Measurements from ENCODE around the gene BAIAP2.

BAIAP2 gene, protein sequence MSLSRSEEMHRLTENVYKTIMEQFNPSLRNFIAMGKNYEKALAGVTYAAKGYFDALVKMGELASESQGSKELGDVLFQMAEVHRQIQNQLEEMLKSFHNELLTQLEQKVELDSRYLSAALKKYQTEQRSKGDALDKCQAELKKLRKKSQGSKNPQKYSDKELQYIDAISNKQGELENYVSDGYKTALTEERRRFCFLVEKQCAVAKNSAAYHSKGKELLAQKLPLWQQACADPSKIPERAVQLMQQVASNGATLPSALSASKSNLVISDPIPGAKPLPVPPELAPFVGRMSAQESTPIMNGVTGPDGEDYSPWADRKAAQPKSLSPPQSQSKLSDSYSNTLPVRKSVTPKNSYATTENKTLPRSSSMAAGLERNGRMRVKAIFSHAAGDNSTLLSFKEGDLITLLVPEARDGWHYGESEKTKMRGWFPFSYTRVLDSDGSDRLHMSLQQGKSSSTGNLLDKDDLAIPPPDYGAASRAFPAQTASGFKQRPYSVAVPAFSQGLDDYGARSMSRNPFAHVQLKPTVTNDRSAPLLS

DNA sequence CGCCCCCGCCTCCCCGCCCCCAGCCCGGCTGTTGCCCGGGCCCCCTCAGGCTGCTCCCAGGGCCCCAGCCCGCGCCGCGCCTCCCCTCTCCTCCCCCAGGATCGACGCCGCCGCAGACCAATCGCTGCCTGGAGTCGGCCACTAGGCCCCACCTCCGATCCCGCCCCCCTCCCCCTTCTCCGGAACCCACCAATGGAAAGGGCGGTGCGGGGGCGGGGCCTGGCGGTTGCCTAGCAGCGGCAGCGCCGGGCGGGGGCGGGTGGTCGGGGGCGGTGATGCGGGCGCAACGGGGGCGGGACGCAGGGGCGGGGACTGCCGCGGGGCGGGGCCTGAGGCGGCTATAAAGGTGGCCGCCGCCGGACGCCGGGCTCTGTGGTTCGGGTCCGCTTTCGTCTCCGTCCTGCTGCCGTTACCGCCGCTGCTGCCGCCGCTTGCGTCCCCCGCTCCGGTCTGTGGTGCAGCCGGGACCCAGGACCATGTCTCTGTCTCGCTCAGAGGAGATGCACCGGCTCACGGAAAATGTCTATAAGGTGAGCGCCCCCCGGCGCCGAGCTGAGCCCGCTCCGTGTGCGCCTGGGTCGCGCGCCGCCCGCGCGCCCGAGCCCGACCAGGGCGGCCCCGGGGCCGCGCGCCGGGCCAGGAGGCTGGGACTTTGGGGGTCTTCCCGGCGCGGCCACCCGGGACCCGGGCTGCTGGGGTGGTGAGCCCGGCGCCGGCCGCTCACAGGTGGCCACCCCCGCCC is at the start of gene BAIAP2:
BAIAP2 (plus strand) TSS at position 373 of the 742 bp plus-strand sequence; CDS start at position 477, 104 bp downstream.
- peak; percentile 75 for DNase-seq

DNA sequence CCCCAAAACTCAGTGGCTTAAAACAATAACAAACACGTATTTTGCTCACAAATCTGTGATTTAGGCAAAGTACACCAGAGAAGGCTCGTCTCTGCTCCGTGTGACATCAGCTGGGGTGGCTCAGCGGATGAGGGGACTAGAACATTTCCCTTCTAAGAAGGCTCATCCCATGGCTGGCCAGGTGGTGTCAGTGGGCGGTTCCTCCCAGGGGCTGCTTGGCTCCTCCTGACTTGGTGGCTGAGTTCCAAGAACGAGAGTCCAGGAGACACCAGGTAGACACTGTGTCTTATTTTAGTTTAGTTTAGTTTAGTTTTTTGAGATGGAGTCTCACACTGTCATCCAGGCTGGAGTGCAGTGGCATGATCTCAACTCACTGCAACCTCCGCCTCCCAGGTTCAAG is 48.9 kb upstream of the BAIAP2 start:
- DNase-seq = no peak

DNA sequence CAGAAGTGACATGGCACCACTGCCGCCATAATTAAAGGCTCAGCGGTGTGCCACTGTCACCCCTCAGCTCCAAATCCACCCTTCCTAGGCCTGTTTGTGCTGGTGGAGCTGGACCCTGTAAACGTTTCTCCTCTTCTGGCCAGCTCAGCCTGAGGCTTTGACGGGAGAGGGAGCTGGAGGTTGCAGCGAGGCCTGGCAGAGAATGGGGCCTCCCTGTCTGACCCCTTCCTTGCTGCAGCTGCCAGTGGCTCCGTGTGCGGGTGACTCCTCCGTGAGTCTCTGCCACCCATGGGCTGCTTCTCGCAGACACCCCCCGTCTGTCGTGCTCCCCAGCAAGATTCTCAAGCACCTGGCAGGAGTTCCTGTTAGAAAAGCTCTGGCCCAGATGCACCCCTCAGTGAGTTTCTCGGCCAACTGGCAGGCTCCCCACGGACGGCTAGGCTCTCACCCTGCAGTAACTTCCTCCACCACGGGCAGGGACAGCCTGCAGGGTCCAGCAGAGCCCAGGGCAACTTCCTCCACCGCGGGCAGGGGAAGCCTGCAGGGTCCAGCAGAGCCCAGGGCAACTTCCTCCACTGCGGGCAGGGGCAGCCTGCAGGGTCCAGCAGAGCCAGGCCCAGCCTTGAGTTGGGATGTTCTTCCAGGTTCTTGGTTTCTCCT is 48.0 kb upstream of the BAIAP2 start:
- DNase-seq = no peak

DNA sequence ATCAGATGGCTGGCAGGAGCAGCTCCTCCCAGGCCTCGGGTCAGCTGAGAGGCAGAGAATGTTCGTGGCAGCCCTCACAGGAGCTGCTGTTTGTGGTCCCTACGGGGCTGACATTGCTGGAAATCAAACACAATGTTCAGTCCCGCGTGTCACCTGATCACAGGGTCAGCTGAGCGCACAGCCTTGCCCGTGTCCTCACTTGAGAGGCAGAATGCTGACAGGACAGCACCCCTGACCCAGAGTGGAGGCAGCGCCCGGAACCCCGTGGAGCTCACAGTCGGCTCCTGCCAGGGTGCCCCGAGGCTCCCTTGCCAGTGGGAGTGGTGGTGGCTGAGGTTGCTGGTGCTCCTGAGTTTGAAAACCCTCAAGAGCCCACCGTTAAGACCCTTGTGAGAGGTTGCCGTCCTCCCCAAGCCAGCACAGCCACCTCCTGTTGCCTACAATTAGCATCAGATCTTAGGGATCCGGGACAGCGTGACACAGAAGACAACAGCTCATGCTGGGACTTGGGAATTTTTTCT is 47.0 kb upstream of the BAIAP2 start:
- DNase-seq = no peak

DNA sequence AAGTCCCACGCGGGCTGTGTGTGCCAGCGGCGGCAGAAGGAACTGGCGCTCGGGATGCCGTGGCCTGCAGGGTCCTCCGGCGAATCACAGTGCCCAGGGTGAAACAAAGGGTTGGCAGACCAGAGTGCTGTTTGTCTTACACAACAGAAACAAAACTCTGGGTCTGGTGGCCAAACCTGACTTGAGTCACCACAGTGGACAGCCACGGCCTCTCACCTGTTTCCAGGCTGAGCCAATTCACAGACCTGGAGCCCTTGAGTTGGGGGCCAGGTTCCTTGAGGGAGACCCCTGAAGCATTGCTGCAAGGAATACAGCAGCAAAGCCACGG is 45.4 kb upstream of the BAIAP2 start:
- DNase-seq = no peak

DNA sequence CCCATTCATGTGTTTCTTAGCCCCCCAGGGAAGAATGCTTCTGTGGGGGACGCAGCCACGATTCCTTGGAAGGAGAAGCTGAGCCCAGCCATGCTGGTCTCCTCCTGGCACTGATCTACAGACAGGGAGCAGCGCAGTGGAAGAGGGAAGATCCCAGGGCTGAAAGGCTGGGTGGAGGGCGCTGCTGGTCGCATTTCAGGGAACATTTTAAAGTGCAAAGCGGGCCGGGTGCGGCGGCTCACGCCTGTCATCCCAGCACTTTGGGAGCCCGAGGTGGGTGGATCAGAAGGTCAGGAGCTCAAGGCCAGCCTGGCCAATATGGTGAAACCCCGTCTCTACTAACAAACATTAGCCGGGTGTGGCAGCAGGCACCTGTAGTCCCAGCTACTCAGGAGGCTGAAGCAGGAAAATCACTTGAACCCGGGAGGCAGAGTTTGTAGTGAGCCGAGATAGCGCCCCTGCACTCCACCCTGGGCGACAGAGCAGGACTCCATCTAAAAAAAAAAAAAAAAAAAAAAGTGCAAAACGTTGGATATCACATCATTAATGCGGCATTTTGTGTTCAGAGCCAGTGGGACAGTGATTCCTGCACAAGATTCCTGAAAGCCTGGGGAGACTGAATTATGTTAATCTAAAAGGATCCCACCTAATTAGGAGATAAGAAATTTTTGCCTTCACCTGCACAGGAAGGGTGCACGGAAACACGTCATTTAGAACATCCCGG is 43.9 kb upstream of the BAIAP2 start:
- DNase-seq = no peak

DNA sequence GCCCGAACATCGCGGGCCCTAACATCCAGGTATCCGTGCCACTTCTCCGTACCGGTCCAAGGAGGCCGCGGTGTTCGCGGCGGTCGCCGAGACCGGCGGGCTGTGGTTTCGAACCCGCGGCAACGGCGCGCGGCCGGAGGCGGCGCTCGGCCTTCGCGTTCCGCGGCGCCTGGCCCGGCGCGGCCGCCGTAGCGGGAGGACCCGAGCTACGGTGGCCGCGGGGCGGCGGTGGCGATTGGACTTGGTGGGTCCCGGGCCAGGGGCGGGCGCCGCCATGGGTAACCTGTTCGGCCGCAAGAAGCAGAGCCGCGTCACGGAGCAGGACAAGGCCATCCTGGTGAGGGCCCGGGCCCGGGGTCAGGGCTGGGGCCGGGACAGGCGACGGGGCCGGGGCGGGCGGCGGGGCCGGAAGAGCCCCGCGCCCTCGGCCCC is 43.3 kb upstream of the BAIAP2 start, which contains the start of gene CHMP6:
CHMP6 (plus strand) TSS at position 197 of the 432 bp plus-strand sequence; CDS start at position 275, 78 bp downstream.
- no peak for DNase-seq

DNA sequence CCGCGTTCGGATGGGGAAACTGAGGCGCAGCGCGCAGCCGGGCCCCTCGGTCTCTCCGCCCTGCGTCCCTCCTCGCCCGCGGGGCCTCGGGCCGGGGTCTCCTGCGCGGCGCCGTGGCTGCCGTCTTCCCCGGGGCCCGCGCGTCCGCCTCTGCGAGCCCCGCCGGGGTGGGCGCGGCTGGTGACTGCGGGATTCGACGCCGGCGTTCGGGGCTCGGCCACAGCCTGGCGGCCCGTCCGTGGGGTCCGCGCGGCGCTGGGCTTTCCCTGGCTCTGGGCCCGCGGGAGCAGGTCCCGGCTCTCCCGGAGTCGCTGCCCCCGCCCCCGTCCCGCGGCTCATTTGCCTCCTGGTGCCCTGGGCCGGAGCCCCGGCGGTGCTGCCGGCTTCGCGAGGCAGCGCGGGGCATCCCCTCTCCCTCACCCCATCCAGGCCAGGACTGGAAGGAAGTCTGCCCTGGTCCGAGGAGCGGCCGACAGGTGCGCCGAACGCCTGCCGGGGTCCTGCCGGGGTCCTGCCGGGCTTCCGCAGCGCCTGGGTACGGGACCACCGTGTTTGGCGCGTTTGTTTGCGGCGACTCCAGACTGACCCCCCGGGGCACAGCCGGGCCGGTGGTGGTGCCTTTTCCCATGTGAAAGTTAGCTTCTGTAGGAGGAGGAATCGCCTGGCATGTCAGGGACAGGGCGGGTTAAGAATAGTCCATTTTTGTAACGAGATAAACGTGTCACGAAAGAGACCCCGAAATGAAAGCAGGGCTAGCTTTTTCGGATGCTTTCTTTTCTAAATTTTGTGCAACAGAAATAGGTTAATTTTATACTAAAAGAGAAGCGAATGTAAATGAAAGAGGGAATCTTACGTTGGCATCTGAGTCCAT is 42.6 kb upstream of the BAIAP2 start:
- no peak for DNase-seq

DNA sequence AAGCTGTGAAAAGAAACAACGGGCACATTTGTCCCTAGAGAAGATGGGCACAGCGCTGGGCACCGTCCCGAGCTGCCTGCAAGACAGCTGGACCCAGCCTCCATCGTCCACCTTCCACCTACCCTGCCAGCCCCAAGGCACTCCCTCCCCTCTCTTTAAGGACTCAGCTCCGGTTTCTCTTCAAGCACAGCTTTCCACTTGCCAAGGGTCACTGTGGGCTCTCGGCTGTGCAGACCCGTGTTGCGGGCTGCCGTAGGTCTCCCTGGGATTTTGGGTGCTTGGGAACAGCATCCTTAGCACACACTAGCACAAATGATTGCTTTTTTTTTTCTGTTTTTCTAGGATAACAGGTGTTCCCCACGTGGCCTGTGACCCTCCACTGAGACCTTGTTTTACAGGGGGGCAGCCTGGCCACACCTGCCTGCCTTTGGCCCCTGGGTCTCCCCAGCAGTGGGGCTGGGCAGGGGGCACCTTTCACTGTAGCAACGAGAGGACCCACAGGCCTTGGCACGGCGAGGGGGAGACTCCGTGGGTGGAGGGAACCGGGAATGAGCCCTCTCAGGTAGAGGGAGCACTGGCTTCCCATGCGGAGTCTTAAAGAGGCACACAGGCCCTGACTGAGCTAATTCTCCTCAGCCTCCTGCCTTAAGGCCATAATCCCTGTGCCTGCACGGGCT is 41.9 kb upstream of the BAIAP2 start:
- DNase-seq = no peak

DNA sequence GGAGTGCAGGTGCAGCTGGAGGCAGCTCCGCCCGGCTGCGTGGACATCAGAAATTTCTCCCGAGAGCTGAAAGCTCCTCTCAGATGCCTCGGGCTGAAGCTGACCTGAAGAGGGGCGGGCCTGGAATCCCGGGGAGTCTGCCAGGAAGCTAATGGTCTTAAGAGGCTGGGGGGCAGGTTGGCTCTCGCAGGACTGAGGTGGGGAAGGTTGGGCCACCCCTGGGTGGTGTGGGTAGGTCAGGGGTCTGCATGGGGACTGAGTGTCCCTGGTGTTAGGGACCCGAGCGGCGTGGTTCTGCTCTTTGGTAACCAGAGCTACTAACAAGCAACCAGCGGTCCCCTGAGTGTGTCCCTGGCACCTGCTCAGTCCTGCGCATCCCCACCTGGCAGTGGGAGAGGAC is 39.8 kb upstream of the BAIAP2 start:
- DNase-seq = no peak

DNA sequence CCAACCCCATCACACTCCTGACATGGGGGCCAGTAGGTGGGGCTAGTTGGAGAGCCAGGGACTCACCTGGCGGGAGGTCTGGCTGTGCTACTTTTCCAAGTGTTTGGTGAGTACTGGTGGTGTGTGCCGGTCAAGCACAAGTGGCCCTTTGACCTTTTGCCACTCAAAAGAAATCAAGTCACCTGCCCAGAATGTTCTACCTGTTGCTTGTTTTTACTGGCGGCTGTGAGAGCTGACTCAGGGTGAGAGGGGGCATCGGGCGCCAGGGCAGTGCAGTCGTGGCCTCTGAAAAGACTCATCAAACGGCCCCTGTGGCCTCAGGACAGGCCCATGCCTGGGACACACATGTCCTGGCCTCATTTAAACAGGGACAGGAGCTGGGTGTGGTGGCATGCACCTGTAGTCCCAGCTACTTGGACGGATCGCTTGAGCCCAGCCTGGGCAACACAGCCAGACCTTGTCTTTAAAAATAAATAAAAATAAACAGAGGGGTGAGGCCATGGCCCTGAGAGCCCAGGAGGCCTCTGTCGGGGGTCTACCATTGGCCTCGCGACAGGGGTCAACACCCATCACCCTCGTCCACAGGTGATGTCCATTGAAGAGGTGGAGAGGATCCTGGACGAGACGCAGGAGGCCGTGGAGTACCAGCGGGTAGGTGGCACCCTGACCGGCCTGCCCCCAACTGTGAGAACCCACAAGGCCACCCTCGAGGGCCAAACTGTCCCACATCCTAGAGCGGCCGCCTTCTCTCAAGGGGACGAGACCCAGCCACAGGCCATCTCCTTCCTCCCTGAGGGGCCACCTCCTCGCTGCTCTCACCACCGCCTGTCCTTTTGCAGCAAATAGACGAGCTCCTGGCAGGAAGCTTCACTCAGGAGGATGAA is 38.3 kb upstream of the BAIAP2 start:
- DNase-seq = no peak

DNA sequence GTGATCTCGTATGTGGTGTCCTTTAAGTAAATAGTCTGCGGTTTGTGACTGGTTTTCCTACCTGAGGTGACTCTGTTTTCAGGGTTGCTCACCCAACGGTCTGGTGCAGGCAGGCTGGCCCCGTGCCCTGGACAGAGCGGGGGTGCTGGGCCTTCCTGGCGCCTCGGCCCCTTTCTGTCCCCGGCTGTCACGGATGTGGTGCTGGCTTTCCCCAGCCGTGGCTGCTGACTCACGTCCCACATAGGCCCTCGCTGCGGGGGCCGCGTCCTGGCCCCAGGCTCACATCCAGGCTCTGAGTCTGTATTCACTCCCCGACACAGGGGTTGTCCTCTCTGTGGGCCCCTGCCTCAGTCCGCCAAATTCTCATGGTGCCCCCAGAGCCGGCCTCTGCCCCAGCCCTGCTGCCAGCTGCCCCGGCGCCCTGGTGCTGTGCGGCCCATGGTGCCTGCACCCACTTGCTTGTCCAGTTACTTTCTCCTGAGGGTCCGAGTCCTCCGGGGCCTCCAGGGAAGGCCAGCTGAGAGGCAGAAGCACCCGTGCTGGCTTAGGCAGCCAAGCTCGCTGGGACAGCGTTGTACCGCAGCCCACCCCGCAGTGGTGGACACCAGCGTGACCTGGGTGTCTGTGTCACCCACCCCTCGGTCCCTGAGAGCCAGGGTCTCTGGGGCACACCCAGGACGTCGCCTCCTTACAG is 37.4 kb upstream of the BAIAP2 start:
- no peak for DNase-seq

DNA sequence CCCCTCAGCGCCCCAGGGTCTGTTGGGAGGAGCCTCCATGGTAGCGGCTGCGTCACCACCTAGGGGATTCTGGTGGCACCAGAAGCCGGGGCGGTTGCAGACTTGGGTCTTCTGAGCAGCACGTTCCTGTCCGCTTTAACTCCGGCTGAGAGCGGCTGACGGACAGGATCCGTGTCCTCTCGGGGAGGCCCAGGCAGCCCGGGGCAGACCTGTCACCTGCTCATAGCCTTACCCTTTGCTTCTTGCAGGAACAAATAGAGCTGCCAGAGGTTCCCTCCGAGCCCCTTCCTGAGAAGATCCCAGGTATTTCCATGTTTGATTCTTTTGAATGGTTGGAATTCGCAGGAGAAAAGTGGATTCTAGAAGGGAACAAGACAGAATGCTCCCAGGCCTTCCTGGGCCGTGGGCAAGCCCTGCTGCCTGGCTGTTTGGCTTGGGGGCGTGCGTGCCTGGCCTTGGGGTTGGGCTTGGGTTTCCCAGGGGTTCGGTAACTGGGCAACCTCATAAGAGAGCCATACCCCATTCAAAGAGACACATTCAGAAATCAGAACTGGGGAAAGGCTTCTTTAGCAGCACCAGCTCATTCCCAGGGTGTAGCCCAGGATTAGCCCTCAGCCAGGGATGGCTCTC is 36.7 kb upstream of the BAIAP2 start:
- no peak for DNase-seq

DNA sequence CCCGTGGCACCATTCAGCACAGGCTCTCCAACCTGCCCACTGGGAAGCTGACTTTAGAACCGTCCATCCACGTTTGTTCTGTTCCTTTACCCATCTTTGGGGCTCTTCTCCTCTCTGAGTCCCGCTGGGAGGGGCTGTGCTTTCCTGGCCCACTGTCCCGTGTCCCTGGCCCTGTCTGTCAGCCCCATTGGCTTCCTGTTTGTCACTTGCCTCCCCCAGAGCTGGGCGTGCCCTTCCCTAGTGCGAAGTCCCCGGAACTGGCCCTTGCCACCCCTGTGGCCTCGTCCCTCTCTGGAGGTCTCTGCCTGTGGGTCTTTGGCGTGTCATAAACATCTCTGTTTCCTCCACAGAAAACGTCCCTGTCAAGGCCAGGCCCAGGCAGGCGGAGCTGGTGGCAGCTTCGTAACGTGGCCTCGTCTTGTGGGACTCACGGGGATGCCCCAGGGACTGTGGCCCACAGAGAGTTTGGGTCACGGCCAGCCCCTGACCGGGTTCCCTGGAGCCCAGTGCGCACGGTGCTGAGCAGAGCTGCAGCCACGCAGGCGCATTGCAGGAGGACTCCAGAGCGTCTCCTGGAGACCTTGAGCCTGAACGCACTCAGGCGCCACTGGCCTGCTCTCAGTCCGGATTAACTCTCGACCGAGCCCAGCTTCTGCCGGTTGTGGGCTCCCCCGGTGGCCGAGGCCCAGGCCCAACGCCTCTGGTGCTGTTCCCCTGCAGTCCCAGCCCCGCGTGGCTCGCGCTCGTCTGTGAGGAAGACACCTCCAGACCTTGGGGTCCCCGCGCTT is 36.0 kb upstream of the BAIAP2 start:
- DNase-seq = no peak

DNA sequence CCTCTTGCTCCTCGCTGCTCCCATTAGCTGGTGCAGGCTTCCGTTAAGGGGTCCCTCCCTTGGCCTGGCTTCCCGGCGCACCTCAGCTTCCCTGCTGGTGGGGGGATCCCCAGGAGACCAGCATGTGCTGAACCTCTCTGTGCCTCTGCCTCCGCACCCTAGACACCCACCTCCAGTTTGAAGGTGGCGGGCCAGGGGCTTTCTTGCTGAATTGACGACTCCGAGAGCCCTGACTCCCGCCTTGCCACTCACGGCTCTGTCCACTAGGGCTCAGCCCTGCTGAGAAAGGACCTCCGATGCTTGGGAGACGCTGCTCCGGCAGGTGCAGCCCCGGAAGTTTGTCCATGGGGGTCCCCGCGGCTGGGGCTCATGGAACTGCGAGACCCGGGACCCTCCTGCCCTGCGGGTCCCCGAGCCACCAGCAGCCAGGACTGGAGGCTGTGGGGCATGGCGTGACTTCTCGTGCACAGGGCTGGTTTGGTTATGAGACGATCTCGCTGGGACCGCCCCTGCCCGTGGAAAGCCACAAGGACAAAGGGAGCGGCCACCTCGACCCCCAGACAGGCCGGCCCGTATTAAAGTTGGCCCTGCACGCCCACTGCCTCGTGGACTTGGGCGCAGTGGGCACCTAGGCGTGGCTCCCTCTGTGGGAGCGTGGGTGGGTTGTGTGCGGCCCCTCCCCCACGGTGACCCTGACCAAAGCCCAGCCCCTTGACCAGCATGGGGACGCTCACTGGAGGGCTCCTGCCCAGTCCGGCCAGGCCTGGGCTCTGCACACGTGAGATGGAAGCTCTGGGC is 35.2 kb upstream of the BAIAP2 start:
- no peak for DNase-seq

DNA sequence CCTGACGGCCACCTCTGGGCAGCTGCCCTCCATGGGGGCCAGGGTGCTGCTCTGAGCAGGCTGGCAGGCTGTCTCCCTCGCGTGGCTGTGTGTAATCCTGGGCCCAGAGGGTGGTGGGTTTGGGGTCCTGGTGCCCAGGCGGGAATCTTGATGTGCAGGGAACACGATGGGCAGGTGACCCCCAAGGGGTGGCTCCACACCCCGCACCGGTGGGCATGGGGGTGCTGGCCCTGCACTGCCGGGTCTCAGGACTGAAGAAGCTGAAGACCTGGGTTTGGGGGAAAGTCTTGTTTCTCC is 34.7 kb upstream of the BAIAP2 start:
- DNase-seq = no peak
